ENCODE measurements around the gene C9orf152.

The C9orf152 gene, protein sequence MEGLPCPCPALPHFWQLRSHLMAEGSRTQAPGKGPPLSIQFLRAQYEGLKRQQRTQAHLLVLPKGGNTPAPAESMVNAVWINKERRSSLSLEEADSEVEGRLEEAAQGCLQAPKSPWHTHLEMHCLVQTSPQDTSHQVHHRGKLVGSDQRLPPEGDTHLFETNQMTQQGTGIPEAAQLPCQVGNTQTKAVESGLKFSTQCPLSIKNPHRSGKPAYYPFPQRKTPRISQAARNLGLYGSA

DNA sequence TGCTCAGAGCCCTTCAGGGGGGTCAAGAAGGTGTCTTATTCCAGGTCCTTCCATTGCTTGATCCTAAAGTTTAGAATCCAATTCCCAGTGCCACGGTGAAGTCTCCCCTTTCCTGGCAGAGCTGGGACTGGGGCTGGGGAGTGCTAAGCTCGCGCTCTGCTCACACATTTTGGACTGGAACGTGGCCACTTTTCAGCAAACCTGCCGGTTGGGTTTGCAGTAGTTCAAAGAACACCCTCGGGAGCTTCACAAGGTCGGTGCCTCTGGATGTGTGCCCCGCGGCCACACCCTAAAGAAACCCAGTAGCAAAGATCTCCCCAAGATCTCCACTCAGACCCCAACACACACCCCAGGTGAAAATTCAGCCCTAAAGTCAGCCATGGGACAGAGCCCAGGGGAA is at the start of gene C9orf152:
Gene C9orf152, minus strand, starts transcription at position 129 of the 400 bp plus-strand sequence. CDS start 580 bp downstream, outside the sequence.
- H3K4me2 ChIP-seq (ENCODE audit: insufficient read depth, low read length), result no peak within 1 kb of the TSS
- H3K4me3 ChIP-seq (ENCODE audit: low read depth in 1 of 2, low read length in 2 of 2), result no peak within 1 kb of the TSS
- no peak within 1 kb of the TSS for H2AFZ ChIP-seq (ENCODE audit: low read depth, low read length)
- no peaks in the 10 kb centered on the region for H4K20me1 ChIP-seq (ENCODE audit: insufficient read depth, low read length)
- H3K79me2 ChIP-seq (ENCODE audit: insufficient read depth, low read length), result no peaks in the 10 kb centered on the region
- no peak within 1 kb of the TSS for H3K27ac ChIP-seq (ENCODE audit: low read length)
- no peaks in the 10 kb centered on the region for H3K4me1 ChIP-seq (ENCODE audit: insufficient read depth, low read length)
- TF ChIP-seq EZH2 (IDR thresholded peaks at IDR 0.05; ENCODE audit: borderline replicate concordance, low read depth, low read length, severe bottlenecking), result no peak
- TF ChIP-seq, protein P1, sequence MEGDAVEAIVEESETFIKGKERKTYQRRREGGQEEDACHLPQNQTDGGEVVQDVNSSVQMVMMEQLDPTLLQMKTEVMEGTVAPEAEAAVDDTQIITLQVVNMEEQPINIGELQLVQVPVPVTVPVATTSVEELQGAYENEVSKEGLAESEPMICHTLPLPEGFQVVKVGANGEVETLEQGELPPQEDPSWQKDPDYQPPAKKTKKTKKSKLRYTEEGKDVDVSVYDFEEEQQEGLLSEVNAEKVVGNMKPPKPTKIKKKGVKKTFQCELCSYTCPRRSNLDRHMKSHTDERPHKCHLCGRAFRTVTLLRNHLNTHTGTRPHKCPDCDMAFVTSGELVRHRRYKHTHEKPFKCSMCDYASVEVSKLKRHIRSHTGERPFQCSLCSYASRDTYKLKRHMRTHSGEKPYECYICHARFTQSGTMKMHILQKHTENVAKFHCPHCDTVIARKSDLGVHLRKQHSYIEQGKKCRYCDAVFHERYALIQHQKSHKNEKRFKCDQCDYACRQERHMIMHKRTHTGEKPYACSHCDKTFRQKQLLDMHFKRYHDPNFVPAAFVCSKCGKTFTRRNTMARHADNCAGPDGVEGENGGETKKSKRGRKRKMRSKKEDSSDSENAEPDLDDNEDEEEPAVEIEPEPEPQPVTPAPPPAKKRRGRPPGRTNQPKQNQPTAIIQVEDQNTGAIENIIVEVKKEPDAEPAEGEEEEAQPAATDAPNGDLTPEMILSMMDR (IDR thresholded peaks at IDR 0.05; ENCODE audit: borderline replicate concordance, extremely low read depth, low read length, poor library complexity, severe bottlenecking), result no peak
- DNase-seq (no peak), ATAC-seq (ENCODE audit: insufficient read depth, low read depth) (no peak)
- H3K27me3 ChIP-seq (ENCODE audit: insufficient read depth, low read length, poor library complexity), result no peaks in the 10 kb centered on the region
- no peaks in the 10 kb centered on the region for H3K36me3 ChIP-seq (ENCODE audit: insufficient read depth, low read length)
- no peaks in the 10 kb centered on the region for H3K9me3 ChIP-seq (ENCODE audit: insufficient read depth, low read length, severe bottlenecking)
- no peak within 1 kb of the TSS for H3K9ac ChIP-seq (ENCODE audit: low read depth, low read length)

- Histone ChIP-seq H2AFZ (ENCODE audit: low read depth, low read length) (peak overlapping the region; percentile 77), H3K27me3 (ENCODE audit: insufficient read depth, low read length, poor library complexity) (no peaks in the 10 kb centered on the region), H3K9ac (ENCODE audit: low read depth, low read length) (peak overlapping the region; percentile 93), H3K36me3 (ENCODE audit: insufficient read depth, low read length) (peaks cover 7% of the 10 kb centered on the region; the same call in 1 of the 2 replicates), H3K27ac (ENCODE audit: low read length) (peak overlapping the region; percentile 88), H3K4me1 (ENCODE audit: insufficient read depth, low read length) (peaks cover 40% of the 10 kb centered on the region), H3K79me2 (ENCODE audit: insufficient read depth, low read length) (peaks cover 42% of the 10 kb centered on the region), H3K4me3 (ENCODE audit: low read depth in 1 of 2, low read length in 2 of 2) (peak overlapping the region; percentile 86 to 98; a peak in 3 of 4 replicates), H3K4me2 (ENCODE audit: insufficient read depth, low read length) (peak overlapping the region; percentile 80), H4K20me1 (ENCODE audit: insufficient read depth, low read length) (peaks cover 32% of the 10 kb centered on the region), H3K9me3 (ENCODE audit: insufficient read depth, low read length, severe bottlenecking) (no peaks in the 10 kb centered on the region)
- no peak for ATAC-seq (ENCODE audit: insufficient read depth, low read depth)
- DNase-seq, result peak; percentile 12
- TF ChIP-seq, protein P1 (IDR thresholded peaks at IDR 0.05; ENCODE audit: borderline replicate concordance, extremely low read depth, low read length, poor library complexity, severe bottlenecking), result no peak
- TF ChIP-seq EZH2 (IDR thresholded peaks at IDR 0.05; ENCODE audit: borderline replicate concordance, low read depth, low read length, severe bottlenecking), result no peak
Measured at GRCh38 chr9:110257097-110257841, 49.3 kb upstream of the C9orf152 start.

GRCh38 chr9:110256380-110257096 is 48.6 kb upstream of the C9orf152 start, which contains the start of gene TXN:
Gene TXN, minus strand, starts transcription at chr9:110256507. Its CDS starts 72 bp downstream, at chr9:110256435.
- Histone ChIP-seq H2AFZ (ENCODE audit: low read depth, low read length) (peak within 1 kb of the TSS; percentile 77), H3K27ac (ENCODE audit: low read length) (peak within 1 kb of the TSS; percentile 88), H3K9ac (ENCODE audit: low read depth, low read length) (peak within 1 kb of the TSS; percentile 93), H3K4me1 (ENCODE audit: insufficient read depth, low read length) (peaks cover 44% of the 10 kb centered on the region), H3K36me3 (ENCODE audit: insufficient read depth, low read length) (peaks cover 11% of the 10 kb centered on the region; the same call in 1 of the 2 replicates), H3K9me3 (ENCODE audit: insufficient read depth, low read length, severe bottlenecking) (no peaks in the 10 kb centered on the region), H3K27me3 (ENCODE audit: insufficient read depth, low read length, poor library complexity) (no peaks in the 10 kb centered on the region), H3K4me3 (ENCODE audit: low read depth in 1 of 2, low read length in 2 of 2) (peak within 1 kb of the TSS; percentile 86 to 98), H3K4me2 (ENCODE audit: insufficient read depth, low read length) (peak within 1 kb of the TSS; percentile 80), H4K20me1 (ENCODE audit: insufficient read depth, low read length) (peaks cover 32% of the 10 kb centered on the region), H3K79me2 (ENCODE audit: insufficient read depth, low read length) (peaks cover 49% of the 10 kb centered on the region)
- ATAC-seq (ENCODE audit: insufficient read depth, low read depth) (peak; percentile 72), DNase-seq (peak; percentile 84)
- TF ChIP-seq EZH2 (IDR thresholded peaks at IDR 0.05; ENCODE audit: borderline replicate concordance, low read depth, low read length, severe bottlenecking), result no peak
- TF ChIP-seq, protein P1 (IDR thresholded peaks at IDR 0.05; ENCODE audit: borderline replicate concordance, extremely low read depth, low read length, poor library complexity, severe bottlenecking), result no peak

Measured in DND-41 (cell line).